GM12878 (cell line): ENCODE data around the gene PRPF6. TPM values are rescaled to one million over a fixed set of nuclear protein-coding genes. Genes with fewer than 3 reads are reported as not detected.
A peak's percentile ranks its signal among the peaks of the same experiment; 100 is the strongest.

ENCODE experiments used
- CHD2 ChIP-seq: IDR thresholded peaks from 2 replicates; pipeline ENCODE4 v1.6.1; 2011; ENCODE audit warnings: low read depth, low read length, improper control_type of control experiment, borderline replicate concordance
- CTCF ChIP-seq, 3 experiments: IDR thresholded peaks in 2 of 3; conservative IDR thresholded peaks in 1 of 3; 2 replicates each; pipeline ENCODE4 v1.5.1; 2011; ENCODE audit warnings: low read depth in 3 of 3, low read length in 3 of 3, mild to moderate bottlenecking in 3 of 3, control low read depth in 2 of 3, moderate library complexity in 2 of 3, inconsistent platforms in 1 of 3, mixed read lengths in 1 of 3; ENCODE audit not compliant: control insufficient read depth in 2 of 3, insufficient read depth in 1 of 3; ENCODE audit errors: extremely low read depth in 1 of 3
- EED ChIP-seq: sonication (generic); IDR thresholded peaks from 2 replicates; pipeline ENCODE4 v1.6.1; 2016; ENCODE audit warnings: antibody characterized with exemption, low read depth
- HDAC6 ChIP-seq: fragments of 200-600 bp; sonication (generic); IDR thresholded peaks from one replicate; pipeline ENCODE4 v1.8.0; 2017; ENCODE audit warnings: antibody characterized with exemption; ENCODE audit not compliant: unreplicated experiment
- HDGF ChIP-seq: fragments of 450-650 bp; IDR thresholded peaks from 2 replicates; pipeline ENCODE4 v1.6.1; 2016; ENCODE audit warnings: antibody characterized with exemption
- IRF5 ChIP-seq: fragments of 450-650 bp; IDR thresholded peaks from 2 replicates; pipeline ENCODE4 v1.6.1; 2017; ENCODE audit warnings: borderline replicate concordance
- MEF2A ChIP-seq: IDR thresholded peaks from 2 replicates; pipeline ENCODE4 v1.6.1; 2011; ENCODE audit warnings: low read depth, mild to moderate bottlenecking, low read length, moderate library complexity; ENCODE audit not compliant: insufficient read depth
- MEF2B ChIP-seq: fragments of 450-650 bp; IDR thresholded peaks from 2 replicates; pipeline ENCODE4 v1.6.1; 2018; ENCODE audit warnings: mild to moderate bottlenecking, moderate library complexity; ENCODE audit not compliant: partially characterized antibody, poor library complexity, severe bottlenecking
- NBN ChIP-seq: fragments of 450-650 bp; IDR thresholded peaks from 2 replicates; pipeline ENCODE4 v1.6.1; 2016
- PAX5 ChIP-seq: IDR thresholded peaks from 2 replicates; pipeline ENCODE4 v1.6.1; 2011; ENCODE audit warnings: low read depth, low read length, borderline replicate concordance
- PAX8 ChIP-seq: fragments of 450-650 bp; IDR thresholded peaks from 2 replicates; pipeline ENCODE4 v1.6.1; 2017; ENCODE audit warnings: mild to moderate bottlenecking, moderate library complexity
- POLR2AphosphoS2 ChIP-seq: IDR thresholded peaks from 2 replicates; pipeline ENCODE4 v1.6.1; 2011; ENCODE audit warnings: low read depth, mild to moderate bottlenecking, low read length, improper control_type of control experiment, moderate library complexity
- RAD21 ChIP-seq: IDR thresholded peaks from 2 replicates; pipeline ENCODE4 v1.6.1; 2011; ENCODE audit warnings: mild to moderate bottlenecking, low read depth, low read length, moderate library complexity; ENCODE audit not compliant: insufficient read depth
- RELA ChIP-seq: fragments of 450-650 bp; IDR thresholded peaks from 2 replicates; pipeline ENCODE4 v1.8.0; 2014; ENCODE audit warnings: borderline replicate concordance; ENCODE audit not compliant: partially characterized antibody
- RELB ChIP-seq: fragments of 450-650 bp; IDR thresholded peaks from 2 replicates; pipeline ENCODE4 v1.6.1; 2017; ENCODE audit warnings: low read depth, mild to moderate bottlenecking, moderate library complexity
- SMAD5 ChIP-seq: IDR thresholded peaks from 2 replicates; pipeline ENCODE4 v1.6.1; 2016; ENCODE audit warnings: antibody characterized with exemption, low read depth
- SUZ12 ChIP-seq: fragments of 200-600 bp; sonication (generic); IDR thresholded peaks from one replicate; pipeline ENCODE4 v1.6.1; 2018; ENCODE audit warnings: antibody characterized with exemption, mild to moderate bottlenecking; ENCODE audit not compliant: unreplicated experiment
- TCF3 ChIP-seq: IDR thresholded peaks from 2 replicates; pipeline ENCODE4 v1.6.1; 2012; ENCODE audit warnings: low read depth, mild to moderate bottlenecking, low read length, borderline replicate concordance; ENCODE audit not compliant: insufficient read depth
- YBX1 ChIP-seq: fragments of 450-650 bp; IDR thresholded peaks from 2 replicates; pipeline ENCODE4 v1.6.1; 2016; ENCODE audit warnings: antibody characterized with exemption
- ZNF207 ChIP-seq: fragments of 450-650 bp; IDR thresholded peaks from 2 replicates; pipeline ENCODE4 v1.6.1; 2014; ENCODE audit warnings: antibody characterized with exemption, mild to moderate bottlenecking, borderline replicate concordance
- ZNF687 ChIP-seq: fragments of 450-650 bp; IDR thresholded peaks from 2 replicates; pipeline ENCODE4 v1.6.1; 2017; ENCODE audit warnings: mild to moderate bottlenecking, moderate library complexity
- polyA plus RNA-seq, 11 experiments: library from polyadenylated mRNA; depleted of rRNA in 4 of 11; unstranded in 6 of 11; stranded (reverse) in 5 of 11; fragments of >200 nt; fragmentation: Nextera tagmentation in 4 of 11; fragmentation: Illumina TruSeq in 1 of 11; extraction: Ambion mirVana in 4 of 11; extraction: Trizol in 1 of 11; gene quantifications; 1 replicate in 1 of 11; 2 replicates in 10 of 11; pipeline versions ENCODE4 v1.2.1 to v1.2.3, GENCODE V29; 2011 to 2016; ENCODE audit warnings: inconsistent platforms in 2 of 11, missing spikeins in 2 of 11, low read depth in 1 of 11
- total RNA-seq, 4 experiments: library from RNA; depleted of rRNA in 3 of 4; stranded (reverse); fragments of >200 nt in 3 of 4; fragmentation: Illumina TruSeq in 1 of 4; extraction: Trizol in 1 of 4; gene quantifications; 2 replicates each; pipeline versions ENCODE4 v1.2.1 to v1.2.3, GENCODE V29; 2013 to 2021

PRPF6 gene
- total and polyA plus RNA-seq, 10 of the 15 experiments (the other 5 are each of a cell fraction or from before 2014, with no cell fraction given), result 5.0 to 102 (median 71.3) TPM

GRCh38 chr20:64038565-64039292 lies 57.8 kb downstream of the PRPF6 start (continued):
- peak; percentile 65 to 85 (median 82) for TF ChIP-seq CTCF (IDR thresholded peaks at IDR 0.05 in 2 of 3, conservative IDR thresholded peaks at IDR 0.05 in 1 of 3; ENCODE audit: control insufficient read depth in 2 of 3, extremely low read depth in 1 of 3, insufficient read depth in 1 of 3, low read depth in 3 of 3, low read length in 3 of 3)
- peak; percentile 91 for TF ChIP-seq ZNF207
- TF ChIP-seq MEF2A, result 0 out of 2 replicates have a peak, but pooled peaks have one; percentile 38
- peak; percentile 100 for TF ChIP-seq HDAC6
- TF ChIP-seq RELA, result peak; percentile 43
- peak; percentile 46; the same call in 1 of the 2 replicates for TF ChIP-seq RELB
- TF ChIP-seq ZNF687, result peak; percentile 90
- peak; percentile 72 for TF ChIP-seq RAD21
- TF ChIP-seq PAX8, result no peak
- no peak for TF ChIP-seq CHD2
- no peak for TF ChIP-seq SUZ12
- no peak for TF ChIP-seq IRF5
- peak; percentile 37; the same call in 1 of the 2 replicates for TF ChIP-seq HDGF
- no peak; the same call in 1 of the 2 replicates for TF ChIP-seq SMAD5
- peak; percentile 85 for TF ChIP-seq MEF2B
- TF ChIP-seq NBN, result peak; percentile 45; the same call in 1 of the 2 replicates
- TF ChIP-seq POLR2AphosphoS2, result no peak
- no peak for TF ChIP-seq YBX1
- peak; percentile 31; the same call in 1 of the 2 replicates for TF ChIP-seq PAX5
- TF ChIP-seq EED, result no peak
- TF ChIP-seq TCF3, result 0 out of 2 replicates have a peak, but pooled peaks have one; percentile 63
